Mesothelial cell of epicardium (in vitro differentiated cells): ENCODE measurements around the gene MTX2. TPM values are rescaled to one million over a fixed set of nuclear protein-coding genes. Genes with fewer than 3 reads are reported as not detected.
A peak's percentile ranks its signal among the peaks of the same experiment; 100 is the strongest.

Source experiments
- DNase-seq, 2 experiments: peaks; one replicate each; pipeline ENCODE4 v3.0.0; 2021; ENCODE audit warnings: low spot score in 2 of 2; ENCODE audit not compliant: unreplicated experiment in 2 of 2
- H3K27ac Mint-ChIP-seq: 2 replicates; pipeline ENCODE4 v1.8.0; 2021; ENCODE audit warnings: mixed read lengths
- H3K27me3 Mint-ChIP-seq: 2 replicates; pipeline ENCODE4 v1.8.0; 2021; ENCODE audit warnings: low read depth, mixed read lengths
- H3K36me3 Mint-ChIP-seq: 2 replicates; pipeline ENCODE4 v1.8.0; 2021; ENCODE audit warnings: mixed read lengths
- H3K4me1 Mint-ChIP-seq: 2 replicates; pipeline ENCODE4 v1.8.0; 2021; ENCODE audit warnings: mixed read lengths
- H3K4me3 Mint-ChIP-seq: 2 replicates; pipeline ENCODE4 v1.8.0; 2021; ENCODE audit warnings: mild to moderate bottlenecking, moderate library complexity, mixed read lengths
- H3K9me3 Mint-ChIP-seq: 2 replicates; pipeline ENCODE4 v1.8.0; 2021; ENCODE audit warnings: mixed read lengths
- total RNA-seq: library from RNA; stranded (reverse); gene quantifications from 3 replicates; pipeline ENCODE4 v1.2.1, GENCODE V29; 2021
- TF ChIP-seq, protein P1 (sequence below): fragments of 200-600 bp; sonication (generic); IDR thresholded peaks from one replicate; pipeline ENCODE4 v1.5.0; 2021; ENCODE audit warnings: antibody characterized with exemption; ENCODE audit not compliant: unreplicated experiment

The MTX2 gene
- total RNA-seq = 28.8 to 33.2 TPM (median 29.9 TPM) in 3 replicates

DNA sequence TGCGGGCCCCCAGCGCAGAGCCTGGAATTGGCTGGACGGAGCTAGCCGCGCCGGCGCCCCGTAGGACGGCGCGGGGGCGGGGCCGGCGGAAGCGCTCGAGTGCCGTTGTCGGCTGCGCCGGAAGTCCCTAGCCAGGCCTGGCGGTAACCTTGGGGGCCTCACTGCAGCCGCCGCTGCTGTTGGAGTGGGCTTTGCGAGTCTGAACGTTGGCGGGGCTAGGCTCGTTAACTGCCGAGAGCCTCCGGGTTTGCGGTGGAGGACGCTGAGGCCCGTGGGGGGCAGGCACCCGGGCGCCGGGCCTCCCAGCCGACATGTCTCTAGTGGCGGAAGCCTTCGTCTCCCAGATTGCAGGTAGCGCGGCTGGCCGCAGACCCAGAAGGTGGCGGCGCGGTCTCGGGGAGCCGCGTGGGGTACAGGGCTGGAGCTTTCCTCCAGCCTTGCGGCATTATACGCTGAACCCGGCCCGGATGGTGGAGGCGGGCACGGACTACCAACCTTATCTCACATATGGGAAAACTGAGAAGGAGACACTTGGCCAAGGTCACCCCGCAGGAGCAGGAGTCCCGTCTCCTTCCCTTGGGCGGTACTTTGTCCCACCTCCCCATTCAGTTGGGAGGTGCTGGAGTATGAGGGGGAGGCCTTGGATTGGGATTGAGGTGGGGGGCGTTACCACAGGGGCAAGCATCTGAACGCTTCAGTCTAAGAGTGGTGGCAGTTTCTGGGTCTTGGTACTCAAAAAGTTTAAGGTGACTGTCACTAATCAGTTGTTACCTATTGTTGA lies at the start of gene MTX2:
MTX2 (plus strand) TSS at position 124 of the 781 bp plus-strand sequence; CDS start at position 312, 188 bp downstream.
- Mint-ChIP-seq H3K4me1 (peaks cover 13% of the 10 kb centered on the region), H3K9me3 (no peaks in the 10 kb centered on the region), H3K36me3 (no peaks in the 10 kb centered on the region), H3K4me3 (peak within 1 kb of the TSS; percentile 98), H3K27me3 (peaks cover 19% of the 10 kb centered on the region), H3K27ac (peak within 1 kb of the TSS; percentile 99)
- DNase-seq = peak; percentile 61 to 85
- TF ChIP-seq, protein P1, sequence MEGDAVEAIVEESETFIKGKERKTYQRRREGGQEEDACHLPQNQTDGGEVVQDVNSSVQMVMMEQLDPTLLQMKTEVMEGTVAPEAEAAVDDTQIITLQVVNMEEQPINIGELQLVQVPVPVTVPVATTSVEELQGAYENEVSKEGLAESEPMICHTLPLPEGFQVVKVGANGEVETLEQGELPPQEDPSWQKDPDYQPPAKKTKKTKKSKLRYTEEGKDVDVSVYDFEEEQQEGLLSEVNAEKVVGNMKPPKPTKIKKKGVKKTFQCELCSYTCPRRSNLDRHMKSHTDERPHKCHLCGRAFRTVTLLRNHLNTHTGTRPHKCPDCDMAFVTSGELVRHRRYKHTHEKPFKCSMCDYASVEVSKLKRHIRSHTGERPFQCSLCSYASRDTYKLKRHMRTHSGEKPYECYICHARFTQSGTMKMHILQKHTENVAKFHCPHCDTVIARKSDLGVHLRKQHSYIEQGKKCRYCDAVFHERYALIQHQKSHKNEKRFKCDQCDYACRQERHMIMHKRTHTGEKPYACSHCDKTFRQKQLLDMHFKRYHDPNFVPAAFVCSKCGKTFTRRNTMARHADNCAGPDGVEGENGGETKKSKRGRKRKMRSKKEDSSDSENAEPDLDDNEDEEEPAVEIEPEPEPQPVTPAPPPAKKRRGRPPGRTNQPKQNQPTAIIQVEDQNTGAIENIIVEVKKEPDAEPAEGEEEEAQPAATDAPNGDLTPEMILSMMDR = no peak

DNA sequence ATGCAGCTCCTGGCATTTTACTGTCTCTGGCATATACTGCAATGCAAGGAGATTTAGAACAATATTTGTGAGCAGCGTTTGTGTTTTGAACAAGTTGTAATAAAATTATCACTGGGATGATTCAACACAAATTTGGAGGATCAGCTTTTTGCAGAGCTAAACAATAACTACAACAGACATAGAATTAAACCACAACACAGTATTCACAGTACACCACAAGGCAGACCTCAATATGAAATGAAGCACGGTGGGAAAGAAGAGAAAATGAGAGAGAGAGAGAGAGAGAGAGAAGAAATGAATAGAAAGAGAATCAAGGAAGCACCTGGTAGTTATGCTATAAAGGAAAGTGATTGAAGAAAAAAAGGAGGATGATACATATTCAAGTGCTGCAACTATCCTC lies 41.4 kb upstream of the MTX2 start:
- Mint-ChIP-seq H3K27ac (no peak overlapping the region), H3K4me1 (no peaks in the 10 kb centered on the region), H3K27me3 (peaks cover 84% of the 10 kb centered on the region), H3K36me3 (no peaks in the 10 kb centered on the region), H3K4me3 (no peak overlapping the region), H3K9me3 (no peaks in the 10 kb centered on the region)
- no peak for DNase-seq
- TF ChIP-seq, protein P1 = no peak

DNA sequence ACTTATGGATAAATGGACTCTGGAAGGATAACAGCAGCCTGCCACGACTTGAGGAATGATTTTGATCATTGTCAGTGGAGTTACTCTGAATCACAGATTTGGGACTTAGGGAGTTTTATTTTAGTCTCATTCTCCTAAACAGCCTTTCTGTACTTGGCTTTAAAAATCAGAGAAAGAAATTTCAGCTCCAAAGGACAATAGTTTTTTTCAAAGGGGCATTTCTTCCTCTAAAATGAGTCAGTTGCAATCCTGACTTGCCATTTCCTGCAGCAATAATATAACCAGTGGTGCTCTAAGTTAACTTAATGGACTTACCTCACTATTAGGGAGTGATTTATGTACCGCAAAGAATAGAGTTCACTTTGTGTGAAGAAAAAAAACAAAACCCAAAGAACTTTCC lies 35.1 kb upstream of the MTX2 start:
- Mint-ChIP-seq H3K27ac (peak overlapping the region; percentile 9), H3K36me3 (no peaks in the 10 kb centered on the region), H3K9me3 (no peaks in the 10 kb centered on the region), H3K4me1 (peaks cover 17% of the 10 kb centered on the region), H3K4me3 (no peak overlapping the region), H3K27me3 (peaks cover 49% of the 10 kb centered on the region)
- TF ChIP-seq, protein P1 = no peak
- DNase-seq = no peak

DNA sequence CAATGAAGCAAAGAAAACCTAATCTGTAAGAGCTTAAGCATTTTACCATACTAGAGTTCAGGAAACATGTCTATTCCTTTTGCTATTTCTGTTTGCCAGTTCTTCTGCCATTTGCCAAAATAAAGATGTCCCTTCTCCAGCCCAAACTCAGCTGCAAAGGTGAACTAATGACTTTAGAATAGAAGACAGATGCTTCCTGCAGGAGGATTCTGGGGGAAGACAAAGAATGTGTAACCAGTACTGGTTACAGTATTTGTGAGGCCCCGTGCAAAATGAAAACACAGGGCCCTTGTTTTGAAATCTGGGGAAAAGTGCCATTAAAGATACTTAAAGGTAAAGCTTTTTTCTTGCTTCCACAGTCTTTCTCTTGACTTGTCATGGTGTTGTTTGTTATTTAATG lies 34.3 kb upstream of the MTX2 start:
- TF ChIP-seq, protein P1 = no peak
- H3K36me3 Mint-ChIP-seq = no peaks in the 10 kb centered on the region
- no peak for DNase-seq
- H3K4me3 Mint-ChIP-seq = no peak overlapping the region
- no peak overlapping the region for H3K27ac Mint-ChIP-seq
- peaks cover 17% of the 10 kb centered on the region for H3K4me1 Mint-ChIP-seq
- peaks cover 47% of the 10 kb centered on the region for H3K27me3 Mint-ChIP-seq
- no peaks in the 10 kb centered on the region for H3K9me3 Mint-ChIP-seq

DNA sequence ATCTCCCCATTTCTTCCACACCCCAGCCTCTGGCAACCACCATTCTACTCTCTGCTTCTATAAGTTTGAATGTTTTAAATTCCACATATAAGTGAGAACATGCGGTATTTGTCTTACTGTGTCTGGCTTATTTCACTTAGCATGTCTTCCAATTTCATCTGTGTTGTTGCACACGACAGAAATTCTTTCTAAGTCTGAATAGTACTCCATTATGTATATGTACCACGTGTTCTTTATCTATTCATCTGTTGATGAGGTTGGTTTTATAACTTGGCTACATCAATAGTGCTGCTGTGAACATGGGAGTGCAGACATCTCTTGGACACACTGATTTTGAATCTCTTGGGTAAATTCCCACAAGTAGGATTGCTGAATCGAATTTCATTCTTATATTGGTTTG lies 31.8 kb upstream of the MTX2 start:
- H3K9me3 Mint-ChIP-seq = no peaks in the 10 kb centered on the region
- peaks cover 17% of the 10 kb centered on the region for H3K4me1 Mint-ChIP-seq
- no peak for DNase-seq
- H3K4me3 Mint-ChIP-seq = no peak overlapping the region
- TF ChIP-seq, protein P1 = no peak
- no peaks in the 10 kb centered on the region for H3K36me3 Mint-ChIP-seq
- H3K27me3 Mint-ChIP-seq = peaks cover 32% of the 10 kb centered on the region
- no peak overlapping the region for H3K27ac Mint-ChIP-seq
